H1 (cell line): ENCODE data around the gene MYL9. TPM values are rescaled to one million over a fixed set of nuclear protein-coding genes. Genes with fewer than 3 reads are reported as not detected.
A peak's percentile ranks its signal among the peaks of the same experiment; 100 is the strongest.

Experiments
- ASH2L ChIP-seq: fragments of 200-600, 300-600 bp; sonication (generic); IDR thresholded peaks from one replicate; pipeline ENCODE4 v1.7.1; 2017; ENCODE audit warnings: low read length
- ATF3 ChIP-seq: IDR thresholded peaks from 2 replicates; pipeline ENCODE4 v1.6.1; 2011; ENCODE audit warnings: low read depth, mild to moderate bottlenecking, low read length; ENCODE audit not compliant: insufficient read depth
- BCL11A ChIP-seq, 2 experiments: IDR thresholded peaks; one replicate each; pipeline ENCODE4 v1.6.1; 2011; ENCODE audit warnings: low read depth in 2 of 2, low read length in 2 of 2, mild to moderate bottlenecking in 2 of 2
- BRCA1 ChIP-seq: IDR thresholded peaks from 2 replicates; pipeline ENCODE4 v1.6.1; 2012; ENCODE audit warnings: low read depth, low read length, improper control_type of control experiment
- CHD1 ChIP-seq: IDR thresholded peaks from 2 replicates; pipeline ENCODE4 v1.6.1; 2012; ENCODE audit warnings: low read depth, low read length, improper control_type of control experiment
- CTCF ChIP-seq, 3 experiments: IDR thresholded peaks; 1 replicate in 2 of 3; 2 replicates in 1 of 3; pipeline versions ENCODE4 v1.5.1 to v1.6.1; 2011; ENCODE audit warnings: low read length in 3 of 3, mild to moderate bottlenecking in 3 of 3, inconsistent platforms in 2 of 3, low read depth in 1 of 3, moderate library complexity in 1 of 3; ENCODE audit not compliant: insufficient read depth in 1 of 3; ENCODE audit errors: control extremely low read depth in 1 of 3
- FOSL1 ChIP-seq: IDR thresholded peaks from 2 replicates; pipeline ENCODE4 v1.6.1; 2011; ENCODE audit warnings: mild to moderate bottlenecking, low read depth, low read length, moderate library complexity; ENCODE audit not compliant: insufficient read depth
- KDM1A ChIP-seq: fragments of 200-600, 300-600 bp; sonication (generic); IDR thresholded peaks from 2 replicates; pipeline ENCODE4 v1.7.1; 2016; ENCODE audit warnings: mild to moderate bottlenecking, low read length, borderline replicate concordance
- PHF8 ChIP-seq: fragments of 200-600 bp; sonication (generic); conservative IDR thresholded peaks from 2 replicates; pipeline ENCODE4 v1.7.1; 2012; ENCODE audit warnings: low read depth, mild to moderate bottlenecking, inconsistent platforms, low read length, moderate library complexity
- TEAD4 ChIP-seq: IDR thresholded peaks from 2 replicates; pipeline ENCODE4 v1.6.1; 2012; ENCODE audit warnings: low read depth, low read length, inconsistent platforms, mixed read lengths
- polyA plus RNA-seq, 7 experiments: library from polyadenylated mRNA; depleted of rRNA in 3 of 7; stranded (reverse) in 5 of 7; unstranded in 2 of 7; fragments of >200 nt in 5 of 7; fragments of 200-250 nt in 2 of 7; gene quantifications; 1 replicate in 5 of 7; 2 replicates in 1 of 7; 4 replicates in 1 of 7; pipeline versions ENCODE4 v1.2.1 to v1.2.3, GENCODE V29; 2011 to 2013; ENCODE audit warnings: missing spikeins in 2 of 7, mixed read lengths in 2 of 7
- total RNA-seq: library from RNA; stranded (reverse); fragmentation: NEBNext Ultra II Directional; extraction: Animal tissue kit (Norgen Biotek cat#: 25700); gene quantifications from 2 replicates; pipeline ENCODE4 v1.2.1, GENCODE V29; 2021

MYL9 gene
- total and polyA plus RNA-seq, 2 of the 8 experiments (the other 6 are each of a cell fraction or from before 2014, with no cell fraction given) = 26.8 to 193 TPM

- TF ChIP-seq CHD1 (no peak), KDM1A (no peak), ASH2L (no peak), FOSL1 (no peak), BRCA1 (no peak), PHF8 (peak; percentile 26; the same call in 1 of the 2 replicates), TEAD4 (peak; percentile 39; the same call in 1 of the 2 replicates), ATF3 (no peak), CTCF (IDR thresholded peaks at IDR 0.05; ENCODE audit: control extremely low read depth in 1 of 3, insufficient read depth in 1 of 3, low read depth in 1 of 3, low read length in 3 of 3) (no peak), BCL11A (IDR thresholded peaks at IDR 0.05; ENCODE audit: low read depth in 2 of 2, low read length in 2 of 2) (no peak)
Observed at GRCh38 chr20:36541227-36541767, at the start of gene MYL9 (continued).
